ENCODE measurements around the gene FBXO21. TPM values are rescaled to one million over a fixed set of nuclear protein-coding genes. Genes with fewer than 3 reads are reported as not detected.

The FBXO21 gene
- total RNA-seq, 1 donor from 2014 or later, result 62.7 TPM

- H3K4me3 Mint-ChIP-seq (ENCODE audit: low read depth), result no peak overlapping the region
- no peaks in the 10 kb centered on the region for H3K4me1 Mint-ChIP-seq (ENCODE audit: low read depth)
- H3K9me3 Mint-ChIP-seq (ENCODE audit: low read depth), result peaks cover 9% of the 10 kb centered on the region
- TF ChIP-seq, protein P1, sequence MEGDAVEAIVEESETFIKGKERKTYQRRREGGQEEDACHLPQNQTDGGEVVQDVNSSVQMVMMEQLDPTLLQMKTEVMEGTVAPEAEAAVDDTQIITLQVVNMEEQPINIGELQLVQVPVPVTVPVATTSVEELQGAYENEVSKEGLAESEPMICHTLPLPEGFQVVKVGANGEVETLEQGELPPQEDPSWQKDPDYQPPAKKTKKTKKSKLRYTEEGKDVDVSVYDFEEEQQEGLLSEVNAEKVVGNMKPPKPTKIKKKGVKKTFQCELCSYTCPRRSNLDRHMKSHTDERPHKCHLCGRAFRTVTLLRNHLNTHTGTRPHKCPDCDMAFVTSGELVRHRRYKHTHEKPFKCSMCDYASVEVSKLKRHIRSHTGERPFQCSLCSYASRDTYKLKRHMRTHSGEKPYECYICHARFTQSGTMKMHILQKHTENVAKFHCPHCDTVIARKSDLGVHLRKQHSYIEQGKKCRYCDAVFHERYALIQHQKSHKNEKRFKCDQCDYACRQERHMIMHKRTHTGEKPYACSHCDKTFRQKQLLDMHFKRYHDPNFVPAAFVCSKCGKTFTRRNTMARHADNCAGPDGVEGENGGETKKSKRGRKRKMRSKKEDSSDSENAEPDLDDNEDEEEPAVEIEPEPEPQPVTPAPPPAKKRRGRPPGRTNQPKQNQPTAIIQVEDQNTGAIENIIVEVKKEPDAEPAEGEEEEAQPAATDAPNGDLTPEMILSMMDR (IDR thresholded peaks at IDR 0.05; ENCODE audit: unreplicated experiment), result no peak
- H3K27ac Mint-ChIP-seq, result no peak overlapping the region
- peaks cover 7% of the 10 kb centered on the region for H3K36me3 Mint-ChIP-seq (ENCODE audit: insufficient read depth)
- DNase-seq (ENCODE audit: low spot score, unreplicated experiment), result no peak
- H3K27me3 Mint-ChIP-seq, result peaks cover 2% of the 10 kb centered on the region
Measured at GRCh38 chr12:117126335-117126734, 63.9 kb downstream of the FBXO21 start.

- peaks cover 9% of the 10 kb centered on the region for H3K9me3 Mint-ChIP-seq (ENCODE audit: low read depth)
- TF ChIP-seq, protein P1 (IDR thresholded peaks at IDR 0.05; ENCODE audit: unreplicated experiment), result no peak
- H3K4me1 Mint-ChIP-seq (ENCODE audit: low read depth), result no peaks in the 10 kb centered on the region
- no peak overlapping the region for H3K4me3 Mint-ChIP-seq (ENCODE audit: low read depth)
- H3K27ac Mint-ChIP-seq, result no peak overlapping the region
- peaks cover 7% of the 10 kb centered on the region for H3K36me3 Mint-ChIP-seq (ENCODE audit: insufficient read depth)
- DNase-seq (ENCODE audit: low spot score, unreplicated experiment), result no peak
- peaks cover 2% of the 10 kb centered on the region for H3K27me3 Mint-ChIP-seq
Measured at GRCh38 chr12:117125767-117126166, 64.5 kb downstream of the FBXO21 start.

- Mint-ChIP-seq H3K4me3 (ENCODE audit: low read depth) (no peak overlapping the region), H3K36me3 (ENCODE audit: insufficient read depth) (peaks cover 7% of the 10 kb centered on the region), H3K27ac (no peak overlapping the region), H3K4me1 (ENCODE audit: low read depth) (no peaks in the 10 kb centered on the region), H3K9me3 (ENCODE audit: low read depth) (peaks cover 9% of the 10 kb centered on the region), H3K27me3 (peaks cover 2% of the 10 kb centered on the region)
- DNase-seq (ENCODE audit: low spot score, unreplicated experiment), result no peak
- TF ChIP-seq, protein P1 (IDR thresholded peaks at IDR 0.05; ENCODE audit: unreplicated experiment), result no peak
Measured at GRCh38 chr12:117125272-117125613, 65.0 kb downstream of the FBXO21 start.

GRCh38 chr12:117124421-117125271 lies 65.6 kb downstream of the FBXO21 start:
- peaks cover 9% of the 10 kb centered on the region for H3K9me3 Mint-ChIP-seq (ENCODE audit: low read depth)

GRCh38 chr12:117121441-117121840 lies 68.8 kb downstream of the FBXO21 start:
- H3K4me3 Mint-ChIP-seq (ENCODE audit: low read depth), result no peak overlapping the region
- TF ChIP-seq, protein P1 (IDR thresholded peaks at IDR 0.05; ENCODE audit: unreplicated experiment), result no peak
- H3K9me3 Mint-ChIP-seq (ENCODE audit: low read depth), result no peaks in the 10 kb centered on the region
- H3K36me3 Mint-ChIP-seq (ENCODE audit: insufficient read depth), result no peaks in the 10 kb centered on the region
- no peak overlapping the region for H3K27ac Mint-ChIP-seq
- DNase-seq (ENCODE audit: low spot score, unreplicated experiment), result no peak
- peaks cover 2% of the 10 kb centered on the region for H3K27me3 Mint-ChIP-seq
- peaks cover 1% of the 10 kb centered on the region for H3K4me1 Mint-ChIP-seq (ENCODE audit: low read depth)

More at GRCh38 chr12:117124421-117125271, 65.6 kb downstream of the FBXO21 start:
- H3K4me3 Mint-ChIP-seq (ENCODE audit: low read depth), result no peak overlapping the region
- TF ChIP-seq, protein P1 (IDR thresholded peaks at IDR 0.05; ENCODE audit: unreplicated experiment), result no peak
- H3K4me1 Mint-ChIP-seq (ENCODE audit: low read depth), result no peaks in the 10 kb centered on the region
- peaks cover 7% of the 10 kb centered on the region for H3K36me3 Mint-ChIP-seq (ENCODE audit: insufficient read depth)
- H3K27me3 Mint-ChIP-seq, result peaks cover 2% of the 10 kb centered on the region
- DNase-seq (ENCODE audit: low spot score, unreplicated experiment), result no peak
- H3K27ac Mint-ChIP-seq, result no peak overlapping the region

Measured in progenitor cell of endocrine pancreas (in vitro differentiated cells).